ENCODE measurements around the gene DISP3. TPM values are rescaled to one million over a fixed set of nuclear protein-coding genes. Genes with fewer than 3 reads are reported as not detected.

Gene DISP3
- total and polyA plus RNA-seq, 9 of the 15 experiments (the other 6 are each of a cell fraction or from before 2014, with no cell fraction given), result 0.03 to 0.19 (median 0.15) TPM; not detected in 5

DNA sequence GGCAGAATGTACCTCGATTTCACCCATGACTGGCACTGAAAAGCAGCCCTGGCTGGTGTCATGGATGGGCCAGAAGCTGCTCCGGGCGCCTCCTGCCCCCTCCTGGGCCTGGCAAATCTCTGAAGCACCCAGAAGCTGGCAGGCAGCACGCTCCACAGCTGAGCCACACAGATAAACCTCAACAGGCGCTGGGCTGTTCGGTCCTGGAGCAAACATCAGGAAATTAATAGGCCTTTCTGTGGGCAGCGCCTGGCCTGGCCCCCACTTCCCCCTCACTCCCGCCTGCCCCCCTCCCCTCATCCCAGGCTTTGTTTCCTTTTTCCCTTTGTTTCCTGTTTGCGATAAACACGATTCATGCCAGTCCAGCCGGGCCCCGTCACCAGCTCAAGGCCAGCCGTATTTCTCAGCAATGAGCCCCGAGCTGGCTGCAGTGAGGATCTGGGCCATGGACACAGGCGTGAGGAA lies 20.1 kb upstream of the DISP3 start:
- Histone ChIP-seq H3K9me1 (ENCODE audit: control insufficient read depth, insufficient read depth, low read length) (peaks cover 6% of the 10 kb centered on the region), H3K27me3 (ENCODE audit: control insufficient read depth in 2 of 2, insufficient read depth in 2 of 2, low read length in 2 of 2) (peaks cover 42 to 94% of the 10 kb centered on the region in 2 experiments; a peak in 4 of 5 replicates), H4K20me1 (replicated peaks; ENCODE audit: control insufficient read depth, insufficient read depth, low read length) (peaks cover 17% of the 10 kb centered on the region; the same call in 1 of the 2 replicates), H2AFZ (ENCODE audit: low read depth, low read length) (no peak overlapping the region), H3K4me1 (replicated peaks in 1 of 2; ENCODE audit: control insufficient read depth in 2 of 2, insufficient read depth in 2 of 2, low read length in 2 of 2) (no peaks in the 10 kb centered on the region), H3K79me2 (ENCODE audit: control insufficient read depth, insufficient read depth, low read length) (no peaks in the 10 kb centered on the region), H3K27ac (ENCODE audit: extremely low read depth, low read depth, low read length) (no peak overlapping the region), H3K9me3 (replicated peaks; ENCODE audit: control insufficient read depth, insufficient read depth, low read depth, low read length) (no peaks in the 10 kb centered on the region), H3K4me2 (ENCODE audit: insufficient read depth, low read length) (no peak overlapping the region), H3K4me3 (no peak overlapping the region), H3K9ac (ENCODE audit: insufficient read depth in 1 of 2, low read depth in 2 of 2, low read length in 2 of 2) (no peak overlapping the region; a peak in 1 of 4 replicates), H3K36me3 (ENCODE audit: control insufficient read depth, insufficient read depth, low read length) (no peaks in the 10 kb centered on the region)
- 0% methylated on average over 13 of the region's 15 CpGs for WGBS (ENCODE audit: insufficient coverage, low coverage, missing lambda C conversion rate)
- TF ChIP-seq, protein P1, sequence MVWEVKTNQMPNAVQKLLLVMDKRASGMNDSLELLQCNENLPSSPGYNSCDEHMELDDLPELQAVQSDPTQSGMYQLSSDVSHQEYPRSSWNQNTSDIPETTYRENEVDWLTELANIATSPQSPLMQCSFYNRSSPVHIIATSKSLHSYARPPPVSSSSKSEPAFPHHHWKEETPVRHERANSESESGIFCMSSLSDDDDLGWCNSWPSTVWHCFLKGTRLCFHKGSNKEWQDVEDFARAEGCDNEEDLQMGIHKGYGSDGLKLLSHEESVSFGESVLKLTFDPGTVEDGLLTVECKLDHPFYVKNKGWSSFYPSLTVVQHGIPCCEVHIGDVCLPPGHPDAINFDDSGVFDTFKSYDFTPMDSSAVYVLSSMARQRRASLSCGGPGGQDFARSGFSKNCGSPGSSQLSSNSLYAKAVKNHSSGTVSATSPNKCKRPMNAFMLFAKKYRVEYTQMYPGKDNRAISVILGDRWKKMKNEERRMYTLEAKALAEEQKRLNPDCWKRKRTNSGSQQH (CRISPR knock-in tag; IDR thresholded peaks at IDR 0.05), result no peak
- TF ChIP-seq, protein P2, sequence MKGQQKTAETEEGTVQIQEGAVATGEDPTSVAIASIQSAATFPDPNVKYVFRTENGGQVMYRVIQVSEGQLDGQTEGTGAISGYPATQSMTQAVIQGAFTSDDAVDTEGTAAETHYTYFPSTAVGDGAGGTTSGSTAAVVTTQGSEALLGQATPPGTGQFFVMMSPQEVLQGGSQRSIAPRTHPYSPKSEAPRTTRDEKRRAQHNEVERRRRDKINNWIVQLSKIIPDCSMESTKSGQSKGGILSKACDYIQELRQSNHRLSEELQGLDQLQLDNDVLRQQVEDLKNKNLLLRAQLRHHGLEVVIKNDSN (CRISPR knock-in tag; IDR thresholded peaks at IDR 0.05), result no peak
- no peak for TF ChIP-seq ZNF695 (CRISPR knock-in tag; IDR thresholded peaks at IDR 0.05)
- TF ChIP-seq, protein P3, sequence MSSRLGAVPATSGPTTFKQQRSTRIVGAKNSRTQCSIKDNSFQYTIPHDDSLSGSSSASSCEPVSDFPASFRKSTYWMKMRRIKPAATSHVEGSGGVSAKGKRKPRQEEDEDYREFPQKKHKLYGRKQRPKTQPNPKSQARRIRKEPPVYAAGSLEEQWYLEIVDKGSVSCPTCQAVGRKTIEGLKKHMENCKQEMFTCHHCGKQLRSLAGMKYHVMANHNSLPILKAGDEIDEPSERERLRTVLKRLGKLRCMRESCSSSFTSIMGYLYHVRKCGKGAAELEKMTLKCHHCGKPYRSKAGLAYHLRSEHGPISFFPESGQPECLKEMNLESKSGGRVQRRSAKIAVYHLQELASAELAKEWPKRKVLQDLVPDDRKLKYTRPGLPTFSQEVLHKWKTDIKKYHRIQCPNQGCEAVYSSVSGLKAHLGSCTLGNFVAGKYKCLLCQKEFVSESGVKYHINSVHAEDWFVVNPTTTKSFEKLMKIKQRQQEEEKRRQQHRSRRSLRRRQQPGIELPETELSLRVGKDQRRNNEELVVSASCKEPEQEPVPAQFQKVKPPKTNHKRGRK (tag; IDR thresholded peaks at IDR 0.05), result no peak
- TF ChIP-seq ELF4 (CRISPR knock-in tag; IDR thresholded peaks at IDR 0.05), result no peak
- TF ChIP-seq, protein P4, sequence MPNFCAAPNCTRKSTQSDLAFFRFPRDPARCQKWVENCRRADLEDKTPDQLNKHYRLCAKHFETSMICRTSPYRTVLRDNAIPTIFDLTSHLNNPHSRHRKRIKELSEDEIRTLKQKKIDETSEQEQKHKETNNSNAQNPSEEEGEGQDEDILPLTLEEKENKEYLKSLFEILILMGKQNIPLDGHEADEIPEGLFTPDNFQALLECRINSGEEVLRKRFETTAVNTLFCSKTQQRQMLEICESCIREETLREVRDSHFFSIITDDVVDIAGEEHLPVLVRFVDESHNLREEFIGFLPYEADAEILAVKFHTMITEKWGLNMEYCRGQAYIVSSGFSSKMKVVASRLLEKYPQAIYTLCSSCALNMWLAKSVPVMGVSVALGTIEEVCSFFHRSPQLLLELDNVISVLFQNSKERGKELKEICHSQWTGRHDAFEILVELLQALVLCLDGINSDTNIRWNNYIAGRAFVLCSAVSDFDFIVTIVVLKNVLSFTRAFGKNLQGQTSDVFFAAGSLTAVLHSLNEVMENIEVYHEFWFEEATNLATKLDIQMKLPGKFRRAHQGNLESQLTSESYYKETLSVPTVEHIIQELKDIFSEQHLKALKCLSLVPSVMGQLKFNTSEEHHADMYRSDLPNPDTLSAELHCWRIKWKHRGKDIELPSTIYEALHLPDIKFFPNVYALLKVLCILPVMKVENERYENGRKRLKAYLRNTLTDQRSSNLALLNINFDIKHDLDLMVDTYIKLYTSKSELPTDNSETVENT (CRISPR knock-in tag; IDR thresholded peaks at IDR 0.05), result no peak
- no peak for TF ChIP-seq ZFPM2 (CRISPR knock-in tag; IDR thresholded peaks at IDR 0.05)
- TF ChIP-seq MCM3 (IDR thresholded peaks at IDR 0.05), result no peak
- no peak for TF ChIP-seq ZNF778 (CRISPR knock-in tag; IDR thresholded peaks at IDR 0.05)
- CTCF ChIA-PET (ENCODE audit: low intra/inter-chr PET ratio), result no interaction called here
- FAIRE-seq (no peak), ATAC-seq (no peak), DNase-seq (ENCODE audit: extremely low read depth in 1 of 4, low spot score in 3 of 4) (no peak)
- in situ Hi-C loops (cut with MboI) (no loop called here), intact Hi-C loops (cut with micrococcal nuclease) (no loop called here)
- POLR2A ChIA-PET, result interaction anchor here (0.6 to 1.1 kb wide), 3 partner anchors 19 to 369 kb away, joined by 3 to 4 read pairs (median 3); no protein-coding TSS in a partner anchor
- BruUV-seq (replicated peaks), result no TSS peak
